AG08395 (cell line): ENCODE results near the gene CD96.

Source experiments
- DNase-seq: peaks from one replicate; pipeline ENCODE4 v3.0.0; 2012; ENCODE audit warnings: mixed read lengths, low spot score

Gene CD96

DNA sequence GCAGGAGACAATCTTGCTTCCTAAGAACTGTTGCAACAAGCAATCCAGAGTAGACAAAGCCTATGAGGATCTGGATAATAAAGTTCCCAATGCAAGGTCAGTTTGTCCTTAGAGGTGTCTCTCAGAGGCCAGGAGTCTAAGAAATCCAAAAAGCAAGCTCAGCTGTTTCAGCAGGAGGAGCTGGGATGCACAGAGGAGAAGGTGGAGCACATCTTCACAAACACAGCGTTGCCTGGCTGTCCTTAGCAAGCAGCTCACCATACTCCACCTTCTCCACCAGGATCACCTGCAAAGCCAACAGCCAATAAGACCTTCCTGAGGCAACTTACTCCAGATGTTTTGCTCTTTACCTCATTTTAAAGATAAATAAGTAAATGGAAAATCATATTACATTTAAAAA is 52.8 kb downstream of the CD96 start:
- no peak for DNase-seq

GRCh38 chr3:111595232-111595631 is 53.2 kb downstream of the CD96 start, which contains the start of gene ZBED2:
ZBED2 (minus strand) TSS chr3:111595346; CDS start chr3:111594201, 1,145 bp downstream.
- DNase-seq, result no peak

- no peak for DNase-seq
Observed at GRCh38 chr3:111596328-111596727, 54.3 kb downstream of the CD96 start.

- no peak for DNase-seq
Observed at GRCh38 chr3:111598139-111598538, 56.1 kb downstream of the CD96 start.

GRCh38 chr3:111598552-111598951 is 56.6 kb downstream of the CD96 start:
- no peak for DNase-seq

- no peak for DNase-seq
Observed at GRCh38 chr3:111601810-111602209, 59.8 kb downstream of the CD96 start.

- no peak for DNase-seq
Observed at GRCh38 chr3:111603679-111604078, 61.7 kb downstream of the CD96 start.

DNA sequence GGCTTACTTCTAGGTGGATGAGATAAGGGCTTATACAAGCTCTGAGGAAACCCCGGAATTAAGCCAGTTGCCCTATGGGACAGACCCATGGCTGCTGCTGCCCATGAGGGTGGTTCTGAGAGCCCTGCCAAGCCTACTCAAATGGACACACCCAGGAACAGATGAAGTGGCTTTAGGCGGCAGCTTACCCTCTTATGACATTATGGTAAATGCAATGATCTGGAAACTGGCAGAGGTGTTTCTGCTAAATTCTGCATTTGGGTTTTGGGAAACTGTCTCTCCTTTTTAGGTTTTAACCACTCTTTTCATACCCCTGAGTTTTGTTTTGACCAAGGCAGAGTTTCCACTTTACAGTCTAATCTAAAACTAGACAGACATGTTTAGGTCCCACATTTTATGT is 62.1 kb downstream of the CD96 start:
- no peak for DNase-seq

DNA sequence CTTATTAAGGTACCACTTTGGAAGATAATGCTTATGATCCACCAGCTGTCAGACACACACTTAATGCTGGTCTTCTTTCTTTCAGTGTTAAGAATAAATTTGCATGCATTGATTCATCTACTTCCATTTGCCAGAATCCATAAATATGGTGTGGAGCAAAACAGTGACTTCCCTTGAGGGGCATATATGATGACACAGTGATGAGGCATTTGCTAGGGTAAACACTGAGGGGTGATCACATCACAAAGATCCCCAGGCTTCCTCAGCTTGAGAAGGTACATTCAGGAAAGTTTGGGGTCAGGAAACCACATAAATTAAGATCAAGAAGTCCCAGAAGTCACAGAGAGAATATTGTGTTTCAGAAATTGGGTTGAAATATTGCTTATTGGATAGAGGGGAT is 63.0 kb downstream of the CD96 start:
- DNase-seq, result no peak

DNA sequence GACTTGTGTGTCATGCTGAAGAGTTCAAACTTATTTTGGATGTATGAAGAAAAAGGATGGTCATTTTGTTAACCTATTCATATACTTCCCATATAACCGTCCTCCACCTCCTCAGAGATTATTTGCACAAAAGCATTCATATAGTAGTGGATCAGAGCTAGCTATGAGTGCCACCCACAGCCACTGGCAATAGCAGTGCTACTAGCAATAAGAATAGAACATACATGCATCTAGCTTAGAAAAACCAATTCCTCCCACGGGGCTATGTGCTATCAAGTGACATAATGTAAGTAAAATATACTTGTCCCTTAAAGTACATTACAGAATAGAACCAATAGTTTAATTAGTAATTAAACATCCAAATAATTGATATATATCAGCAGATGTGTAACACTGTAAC is 63.5 kb downstream of the CD96 start:
- DNase-seq, result no peak

DNA sequence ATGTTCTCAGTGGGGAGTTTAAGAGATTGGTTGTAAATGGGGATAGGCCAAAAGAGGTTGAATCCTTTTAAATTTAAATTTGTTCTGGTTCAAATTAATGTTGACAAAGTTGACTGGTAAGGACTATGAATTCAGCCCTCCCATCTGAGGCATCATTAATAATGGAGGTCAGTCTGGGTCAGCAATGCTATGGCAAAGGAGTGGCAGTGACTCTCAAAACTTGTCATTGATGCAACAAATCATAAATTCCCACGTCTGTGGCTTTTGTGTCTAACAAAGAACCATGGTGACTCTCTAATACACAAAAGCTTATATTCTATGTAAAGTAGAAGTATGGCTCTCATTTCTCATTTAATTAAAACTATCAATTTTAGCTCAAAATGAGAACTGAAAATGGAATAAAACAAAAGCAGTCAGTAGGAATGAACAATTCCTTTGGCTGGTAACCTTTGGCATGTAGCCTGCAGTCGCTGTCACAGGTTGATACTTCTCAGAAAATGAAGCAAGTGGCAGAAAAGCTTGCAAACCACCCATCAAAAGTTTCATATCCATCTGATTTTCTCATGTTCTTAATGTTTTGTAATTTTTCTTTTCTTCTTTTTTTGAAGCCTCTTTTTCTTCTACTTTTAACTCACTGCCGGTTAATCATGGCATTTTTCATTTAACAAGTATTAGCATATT is 65.4 kb downstream of the CD96 start:
- DNase-seq, result no peak

GRCh38 chr3:111608383-111608782 is 66.4 kb downstream of the CD96 start:
- no peak for DNase-seq

DNA sequence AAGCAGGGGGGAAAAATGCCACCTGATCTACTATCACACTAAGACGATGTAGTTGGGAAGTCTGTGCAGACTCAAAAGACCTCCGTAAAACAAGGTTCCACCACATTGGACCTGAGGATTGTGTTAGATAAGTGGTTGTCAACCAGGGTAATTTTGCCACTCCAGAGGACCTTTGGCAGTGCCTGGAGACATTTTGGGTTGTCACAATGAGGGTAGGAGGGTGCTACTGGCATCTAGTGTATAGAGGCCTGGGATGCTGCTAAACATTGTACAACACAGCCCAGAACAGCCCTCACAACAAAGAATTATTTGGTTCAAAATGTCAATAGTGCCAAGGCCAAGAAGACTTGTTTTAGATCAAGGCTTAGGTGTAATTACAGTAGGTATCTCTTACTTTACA is 67.7 kb downstream of the CD96 start:
- no peak for DNase-seq

- no peak for DNase-seq
Observed at GRCh38 chr3:111610189-111610588, 68.2 kb downstream of the CD96 start.

GRCh38 chr3:111610612-111611054 is 68.6 kb downstream of the CD96 start:
- no peak for DNase-seq

DNA sequence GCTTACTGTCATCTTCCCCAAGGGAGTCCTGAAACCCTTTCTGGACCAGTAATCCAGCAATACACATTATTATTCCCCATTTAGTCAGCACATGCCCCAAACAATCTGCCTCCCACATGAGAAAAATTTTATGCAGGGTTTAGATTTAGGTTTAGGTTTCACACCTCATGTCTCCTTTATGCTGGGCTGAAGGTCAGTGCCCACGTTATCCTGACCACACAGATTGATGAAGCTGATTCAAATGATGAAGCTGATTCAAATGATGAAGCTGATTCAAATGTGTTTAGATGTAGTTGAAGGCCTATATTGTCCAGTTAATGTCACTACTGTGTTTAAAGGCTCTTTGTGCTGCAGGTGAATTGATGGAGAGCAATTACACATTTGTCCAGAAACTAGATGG is 71.3 kb downstream of the CD96 start:
- no peak for DNase-seq

DNA sequence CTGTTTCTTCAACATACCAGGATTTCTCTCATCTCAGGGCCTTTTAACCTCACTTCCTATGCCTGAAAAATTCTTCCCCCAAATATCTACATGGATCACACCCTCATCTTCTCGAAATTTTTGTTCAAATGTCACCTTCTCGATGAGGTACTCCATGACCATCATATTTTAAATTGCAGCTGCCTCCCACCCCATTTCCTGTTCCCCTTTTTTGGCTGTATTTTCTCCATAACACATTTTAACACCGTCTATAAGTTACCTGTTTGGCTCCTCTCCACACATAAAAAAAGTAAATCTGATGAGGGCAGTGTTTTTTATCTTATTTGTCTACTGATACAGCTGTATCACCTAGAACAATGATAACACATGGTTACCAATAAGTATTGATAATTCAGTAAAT is 73.9 kb downstream of the CD96 start:
- DNase-seq, result no peak

- peak; percentile 11 for DNase-seq
Observed at GRCh38 chr3:111616417-111617105, 74.6 kb downstream of the CD96 start.

DNA sequence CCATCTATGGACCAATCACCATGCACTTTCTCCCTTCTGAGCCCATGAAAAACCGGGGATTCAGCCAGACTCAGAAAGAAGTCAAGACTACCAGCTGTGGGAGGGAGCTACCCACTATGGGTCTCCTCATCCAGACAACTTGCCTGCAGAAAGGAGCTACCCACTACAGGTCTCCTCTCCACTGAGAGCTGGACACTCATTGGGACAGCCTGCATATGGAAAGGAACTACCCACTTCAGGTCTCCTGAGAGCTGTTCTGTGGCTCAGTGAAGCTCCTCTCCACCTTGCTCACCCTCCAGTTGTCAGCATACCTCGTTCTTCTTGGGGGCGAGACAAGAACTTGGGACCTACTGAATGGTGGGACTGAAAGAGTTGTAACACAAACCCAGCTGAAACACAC is 75.4 kb downstream of the CD96 start:
- no peak for DNase-seq

DNA sequence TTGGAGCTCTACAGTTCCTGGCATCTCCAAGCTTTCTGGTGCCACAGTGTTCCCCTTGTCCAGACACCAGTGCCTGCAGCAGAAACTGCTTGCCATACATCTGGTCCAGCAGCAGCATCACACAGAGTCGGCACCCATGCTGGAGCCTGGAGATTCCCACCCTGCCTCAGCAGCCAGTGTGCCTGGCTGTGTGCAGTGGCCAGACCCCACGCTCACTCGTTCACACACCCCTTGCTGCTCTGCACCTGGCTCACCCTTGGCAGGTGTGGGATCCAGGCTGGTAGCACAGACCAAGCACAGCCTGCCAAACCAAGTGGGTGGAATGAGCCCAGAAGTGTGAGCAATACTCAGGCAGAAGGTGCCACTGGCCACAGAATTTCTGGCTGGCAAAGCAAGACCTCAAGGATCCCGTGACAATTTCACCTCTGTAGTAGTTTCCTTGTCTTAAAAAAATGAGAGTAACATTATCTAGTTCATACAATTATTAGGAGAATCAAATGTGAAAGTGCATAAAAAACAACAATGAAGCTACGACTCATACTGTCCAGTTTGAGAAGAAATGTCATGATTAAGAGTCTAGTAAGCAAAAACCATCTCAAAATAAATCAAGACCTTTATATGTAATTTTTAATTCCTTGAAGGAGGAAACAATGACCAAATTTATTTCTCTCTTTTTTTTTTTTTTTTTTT is 76.1 kb downstream of the CD96 start:
- no peak for DNase-seq

GRCh38 chr3:111618945-111619344 is 76.9 kb downstream of the CD96 start:
- no peak for DNase-seq

GRCh38 chr3:111619833-111620232 is 77.8 kb downstream of the CD96 start:
- DNase-seq, result no peak

DNA sequence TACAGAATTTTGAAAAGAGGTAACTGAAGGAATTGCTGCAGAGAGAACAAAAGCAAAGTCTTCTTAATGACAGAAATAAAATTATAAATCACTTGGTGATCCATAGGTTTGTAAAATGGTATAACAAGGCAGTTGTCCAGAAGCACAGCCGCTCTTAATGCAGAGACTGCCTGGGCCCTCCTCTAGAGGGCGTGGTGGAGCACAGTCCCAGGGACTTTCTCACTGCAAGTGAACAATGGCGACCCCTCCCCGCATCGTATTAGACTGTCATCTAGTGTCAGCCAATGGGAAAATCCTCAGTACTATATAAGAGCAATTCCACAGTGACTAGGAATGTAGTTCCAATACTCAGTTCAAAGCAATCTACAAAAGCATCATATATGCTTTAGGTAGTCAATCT is 79.5 kb downstream of the CD96 start:
- no peak for DNase-seq
